ENCODE measurements around the gene PKDREJ. TPM values are rescaled to one million over a fixed set of nuclear protein-coding genes. Genes with fewer than 3 reads are reported as not detected.

The PKDREJ gene
- total RNA-seq, 4 donors from 2014 or later, result 0.11 to 0.34 (median 0.34) TPM; not detected in 1

GRCh38 chr22:46295277-46295971 lies 32.3 kb upstream of the PKDREJ start:
- Histone ChIP-seq H3K4me1 (peaks cover 39% of the 10 kb centered on the region), H3K27ac (peak overlapping the region; percentile 87), H3K27me3 (no peaks in the 10 kb centered on the region), H3K9me3 (no peaks in the 10 kb centered on the region), H3K36me3 (peaks cover 16% of the 10 kb centered on the region), H3K4me3 (peak overlapping the region; percentile 64)
- no peak for DNase-seq (ENCODE audit: low spot score in 2 of 2)
- WGBS, result 61% methylated on average over 2 of the region's 4 CpGs
- TF ChIP-seq POLR2AphosphoS5 (IDR thresholded peaks at IDR 0.05) (no peak), POLR2A (IDR thresholded peaks at IDR 0.05) (no peak), CTCF (IDR thresholded peaks at IDR 0.05) (no peak), EP300 (IDR thresholded peaks at IDR 0.05) (no peak)

- Histone ChIP-seq H3K27me3 (no peaks in the 10 kb centered on the region), H3K27ac (no peak overlapping the region), H3K36me3 (peaks cover 17% of the 10 kb centered on the region), H3K4me1 (peaks cover 46% of the 10 kb centered on the region), H3K9me3 (no peaks in the 10 kb centered on the region), H3K4me3 (no peak overlapping the region)
- TF ChIP-seq CTCF (IDR thresholded peaks at IDR 0.05), result no peak
- TF ChIP-seq EP300 (IDR thresholded peaks at IDR 0.05), result no peak
- no peak for TF ChIP-seq POLR2AphosphoS5 (IDR thresholded peaks at IDR 0.05)
- no peak for TF ChIP-seq POLR2A (IDR thresholded peaks at IDR 0.05)
- DNase-seq (ENCODE audit: low spot score in 2 of 2), result no peak
- 81% methylated on average over 2 of the region's 2 CpGs for WGBS
Measured at GRCh38 chr22:46294784-46295183, 31.6 kb upstream of the PKDREJ start.

- no peak for DNase-seq (ENCODE audit: low spot score in 2 of 2)
- H3K4me1 ChIP-seq, result peaks cover 53% of the 10 kb centered on the region
- H3K27me3 ChIP-seq, result no peaks in the 10 kb centered on the region
- H3K9me3 ChIP-seq, result no peaks in the 10 kb centered on the region
- WGBS, result 73% methylated on average over 11 of the region's 11 CpGs
- TF ChIP-seq CTCF (IDR thresholded peaks at IDR 0.05) (no peak), EP300 (IDR thresholded peaks at IDR 0.05) (no peak), POLR2AphosphoS5 (IDR thresholded peaks at IDR 0.05) (no peak), POLR2A (IDR thresholded peaks at IDR 0.05) (no peak)
- peaks cover 20% of the 10 kb centered on the region for H3K36me3 ChIP-seq
- no peak overlapping the region for H3K27ac ChIP-seq
- H3K4me3 ChIP-seq, result no peak overlapping the region
Measured at GRCh38 chr22:46293577-46294260, 30.6 kb upstream of the PKDREJ start.

GRCh38 chr22:46292732-46293131 lies 29.6 kb upstream of the PKDREJ start:
- no peak for DNase-seq (ENCODE audit: low spot score in 2 of 2)
- Histone ChIP-seq H3K36me3 (peaks cover 20% of the 10 kb centered on the region), H3K4me1 (peaks cover 60% of the 10 kb centered on the region), H3K4me3 (no peak overlapping the region), H3K27ac (no peak overlapping the region), H3K9me3 (no peaks in the 10 kb centered on the region), H3K27me3 (no peaks in the 10 kb centered on the region)
- TF ChIP-seq POLR2AphosphoS5 (IDR thresholded peaks at IDR 0.05), result no peak
- no peak for TF ChIP-seq CTCF (IDR thresholded peaks at IDR 0.05)
- no peak for TF ChIP-seq EP300 (IDR thresholded peaks at IDR 0.05)
- no peak for TF ChIP-seq POLR2A (IDR thresholded peaks at IDR 0.05)
- 92% methylated on average over 10 of the region's 14 CpGs for whole genome bisulfite sequencing

GRCh38 chr22:46292173-46292572 lies 29.0 kb upstream of the PKDREJ start:
- Histone ChIP-seq H3K27me3 (no peaks in the 10 kb centered on the region), H3K4me1 (peaks cover 60% of the 10 kb centered on the region), H3K9me3 (no peaks in the 10 kb centered on the region), H3K27ac (no peak overlapping the region), H3K4me3 (no peak overlapping the region), H3K36me3 (peaks cover 21% of the 10 kb centered on the region)
- no peak for TF ChIP-seq POLR2A (IDR thresholded peaks at IDR 0.05)
- no peak for TF ChIP-seq EP300 (IDR thresholded peaks at IDR 0.05)
- TF ChIP-seq CTCF (IDR thresholded peaks at IDR 0.05), result no peak
- TF ChIP-seq POLR2AphosphoS5 (IDR thresholded peaks at IDR 0.05), result no peak
- WGBS, result 93% methylated on average over 3 of the region's 3 CpGs
- DNase-seq (ENCODE audit: low spot score in 2 of 2), result no peak

Measured in suprapubic skin (tissue), 4 donors.